H9 (cell line): ENCODE results near the gene NPR1. TPM values are rescaled to one million over a fixed set of nuclear protein-coding genes. Genes with fewer than 3 reads are reported as not detected.

Experiments
- DNase-seq: peaks from one replicate; pipeline ENCODE4 v3.0.0-alpha.2; 2017
- H2AFZ ChIP-seq: one replicate; pipeline ENCODE4 v1.6.1; 2013; ENCODE audit warnings: mild to moderate bottlenecking, low read length, control low read depth, moderate library complexity
- H2AK5ac ChIP-seq: 2 replicates; pipeline ENCODE4 v1.6.1; 2013; ENCODE audit warnings: low read length, control low read depth, mixed read lengths; ENCODE audit not compliant: insufficient read length
- H2BK120ac ChIP-seq: one replicate; pipeline ENCODE4 v1.6.1; 2013; ENCODE audit warnings: low read depth, mild to moderate bottlenecking, low read length, control low read depth, inconsistent platforms; ENCODE audit not compliant: poor library complexity, severe bottlenecking
- H2BK12ac ChIP-seq: 2 replicates; pipeline ENCODE4 v1.6.1; 2013; ENCODE audit warnings: low read length, control low read depth, mixed read lengths, low read depth; ENCODE audit not compliant: insufficient read length
- H2BK15ac ChIP-seq: 2 replicates; pipeline ENCODE4 v1.6.1; 2013; ENCODE audit warnings: low read depth, low read length, control low read depth
- H2BK20ac ChIP-seq: one replicate; pipeline ENCODE4 v1.6.1; 2013; ENCODE audit warnings: low read depth, mild to moderate bottlenecking, low read length, control low read depth, inconsistent platforms; ENCODE audit not compliant: poor library complexity, severe bottlenecking
- H2BK5ac ChIP-seq: 2 replicates; pipeline ENCODE4 v1.6.1; 2013; ENCODE audit warnings: low read length, control low read depth, mixed read lengths; ENCODE audit not compliant: insufficient read length
- H3K14ac ChIP-seq: 2 replicates; pipeline ENCODE4 v1.6.1; 2013; ENCODE audit warnings: low read length, control low read depth; ENCODE audit not compliant: insufficient read depth
- H3K18ac ChIP-seq: 2 replicates; pipeline ENCODE4 v1.6.1; 2013; ENCODE audit warnings: low read depth, mild to moderate bottlenecking, mixed read lengths, low read length, control low read depth; ENCODE audit not compliant: insufficient read length
- H3K23ac ChIP-seq: 2 replicates; pipeline ENCODE4 v1.6.1; 2013; ENCODE audit warnings: low read length, control low read depth, mixed read lengths, low read depth; ENCODE audit not compliant: insufficient read length
- H3K23me2 ChIP-seq: 2 replicates; pipeline ENCODE4 v1.6.1; 2013; ENCODE audit warnings: low read depth, mild to moderate bottlenecking, mixed read lengths, low read length, control low read depth; ENCODE audit not compliant: insufficient read length, poor library complexity, severe bottlenecking
- H3K27ac ChIP-seq: 2 replicates; pipeline ENCODE4 v1.5.1; 2013; ENCODE audit warnings: low read length, control low read depth, mixed read lengths, low read depth; ENCODE audit not compliant: insufficient read length
- H3K27me3 ChIP-seq: 2 replicates; pipeline ENCODE4 v1.6.1; 2013; ENCODE audit warnings: low read length, control low read depth, inconsistent platforms; ENCODE audit not compliant: insufficient read depth
- H3K4ac ChIP-seq: 2 replicates; pipeline ENCODE4 v1.6.1; 2013; ENCODE audit warnings: low read depth, mild to moderate bottlenecking, control low read depth, inconsistent platforms, low read length, moderate library complexity
- H3K4me1 ChIP-seq: 2 replicates; pipeline ENCODE4 v1.6.1; 2013; ENCODE audit warnings: low read length, control low read depth, inconsistent platforms; ENCODE audit not compliant: insufficient read depth
- H3K4me2 ChIP-seq: 2 replicates; pipeline ENCODE4 v1.6.1; 2013; ENCODE audit warnings: low read length, control low read depth, mixed read lengths; ENCODE audit not compliant: insufficient read length, insufficient read depth
- H3K56ac ChIP-seq: 2 replicates; pipeline ENCODE4 v1.6.1; 2013; ENCODE audit warnings: low read depth, mild to moderate bottlenecking, mixed read lengths, low read length, control low read depth; ENCODE audit not compliant: insufficient read length
- H3K79me1 ChIP-seq: 2 replicates; pipeline ENCODE4 v1.6.1; 2013; ENCODE audit warnings: low read depth, mild to moderate bottlenecking, moderate library complexity, low read length, control low read depth, inconsistent platforms; ENCODE audit not compliant: insufficient read depth, poor library complexity, severe bottlenecking
- H3K79me2 ChIP-seq: 2 replicates; pipeline ENCODE4 v1.6.1; 2013; ENCODE audit warnings: low read length, control low read depth, inconsistent platforms; ENCODE audit not compliant: insufficient read depth
- H3K9ac ChIP-seq: 2 replicates; pipeline ENCODE4 v1.6.1; 2013; ENCODE audit warnings: low read length, control low read depth, mixed read lengths; ENCODE audit not compliant: insufficient read length; ENCODE audit errors: extremely low read depth
- H3K9me3 ChIP-seq: one replicate; pipeline ENCODE4 v1.6.1; 2013; ENCODE audit warnings: low read depth, low read length, inconsistent platforms; ENCODE audit not compliant: control insufficient read depth
- H3T11ph ChIP-seq: one replicate; pipeline ENCODE4 v1.6.1; 2013; ENCODE audit warnings: mild to moderate bottlenecking, low read length, control low read depth, inconsistent platforms
- H4K20me1 ChIP-seq: one replicate; pipeline ENCODE4 v1.6.1; 2013; ENCODE audit not compliant: control insufficient read depth, insufficient read length, insufficient read depth
- H4K5ac ChIP-seq: 2 replicates; pipeline ENCODE4 v1.6.1; 2013; ENCODE audit warnings: low read depth, mild to moderate bottlenecking, mixed read lengths, low read length, control low read depth; ENCODE audit not compliant: insufficient read length
- H4K8ac ChIP-seq: replicated peaks from 2 replicates; pipeline ENCODE4 v1.6.1; 2013; ENCODE audit warnings: low read length, control low read depth, mixed read lengths, low read depth; ENCODE audit not compliant: insufficient read length
- H4K91ac ChIP-seq: 2 replicates; pipeline ENCODE4 v1.6.1; 2013; ENCODE audit warnings: low read depth, mild to moderate bottlenecking, moderate library complexity, mixed read lengths, low read length, control low read depth; ENCODE audit not compliant: insufficient read length
- H3K27ac Mint-ChIP-seq, 3 experiments: 2 replicates in 2 of 3; 3 replicates in 1 of 3; pipeline ENCODE4 v1.8.0; 2020 to 2021; ENCODE audit warnings: mixed read lengths in 3 of 3, mild to moderate bottlenecking in 1 of 3, moderate library complexity in 1 of 3
- H3K27me3 Mint-ChIP-seq: 2 replicates; pipeline ENCODE4 v1.8.0; 2021; ENCODE audit warnings: low read depth, mild to moderate bottlenecking, moderate library complexity, mixed read lengths
- H3K36me3 Mint-ChIP-seq, 3 experiments: 2 replicates in 2 of 3; 3 replicates in 1 of 3; pipeline ENCODE4 v1.8.0; 2020 to 2021; ENCODE audit warnings: low read depth in 3 of 3, mixed read lengths in 3 of 3; ENCODE audit not compliant: insufficient read depth in 1 of 3
- H3K4me1 Mint-ChIP-seq, 2 experiments: 2 replicates each; pipeline ENCODE4 v1.8.0; 2020; ENCODE audit warnings: mixed read lengths in 2 of 2
- H3K4me3 Mint-ChIP-seq, 2 experiments: 2 replicates in 1 of 2; 3 replicates in 1 of 2; pipeline ENCODE4 v1.8.0; 2020 to 2021; ENCODE audit warnings: mild to moderate bottlenecking in 2 of 2, mixed read lengths in 2 of 2, moderate library complexity in 1 of 2
- H3K9me3 Mint-ChIP-seq, 2 experiments: 2 replicates in 1 of 2; 3 replicates in 1 of 2; pipeline ENCODE4 v1.8.0; 2020; ENCODE audit warnings: mild to moderate bottlenecking in 2 of 2, mixed read lengths in 2 of 2, moderate library complexity in 1 of 2
- CTCF ChIP-seq: fragments of 200-600 bp; sonication (generic); conservative IDR thresholded peaks from 3 replicates; pipeline ENCODE4 v1.8.0; 2021; ENCODE audit warnings: antibody characterized with exemption, mild to moderate bottlenecking
- WGBS: extraction: QIAGEN DNeasy Blood & Tissue Kit; methylation state at CpG from one replicate; pipeline ENCODE4 v1.1.7; 2013; ENCODE audit warnings: missing lambda C conversion rate, low lambda C conversion rate, mixed read lengths; ENCODE audit not compliant: insufficient read length; ENCODE audit errors: extremely low coverage; 5-methylcytosine and 5-hydroxymethylcytosine counted together
- total RNA-seq: library from RNA; stranded (reverse); gene quantifications from 2 replicates; pipeline ENCODE4 v1.2.1, GENCODE V29; 2021

Gene NPR1
- total RNA-seq, 1 experiment from 2014 or later = 8.6 TPM

- no peak overlapping the region for H3K9ac ChIP-seq
- peaks cover 53 to 85% (median 78%) of the 10 kb centered on the region in 3 experiments for H3K36me3 Mint-ChIP-seq
- H4K91ac ChIP-seq = no peak overlapping the region
- no peak overlapping the region for H2BK15ac ChIP-seq
- no peak overlapping the region for H4K5ac ChIP-seq
- peaks cover 11% of the 10 kb centered on the region for H3K23me2 ChIP-seq
- no peaks in the 10 kb centered on the region for H3K27me3 Mint-ChIP-seq
- no peak overlapping the region for H3K14ac ChIP-seq
- H2BK5ac ChIP-seq = no peak overlapping the region
- no peak overlapping the region for H2AFZ ChIP-seq
- H3K23ac ChIP-seq = no peak overlapping the region
- H3K4ac ChIP-seq = no peak overlapping the region
- H3T11ph ChIP-seq = no peak overlapping the region
- no peak overlapping the region for H4K8ac ChIP-seq
- no peak overlapping the region for H2BK20ac ChIP-seq
- H2BK120ac ChIP-seq = no peak overlapping the region
- H3K9me3 Mint-ChIP-seq = peaks cover 0 to 3% of the 10 kb centered on the region in 2 experiments; a peak in 1 of 5 replicates
- H2BK12ac ChIP-seq = no peak overlapping the region
- no peak overlapping the region for H3K4me3 Mint-ChIP-seq
- no peak overlapping the region for H3K56ac ChIP-seq
- no peaks in the 10 kb centered on the region for H3K9me3 ChIP-seq
- no peak overlapping the region for H3K27ac ChIP-seq
- peaks cover 4% of the 10 kb centered on the region for H3K79me1 ChIP-seq
- no peak for DNase-seq
- no peaks in the 10 kb centered on the region for H3K27me3 ChIP-seq
- no peak overlapping the region for H2AK5ac ChIP-seq
- peaks cover 9 to 13% of the 10 kb centered on the region in 2 experiments for H3K4me1 Mint-ChIP-seq
- no CpG with 5 or more reads among the region's 6 CpGs for WGBS
- no peaks in the 10 kb centered on the region for H3K4me1 ChIP-seq
- peaks cover 4% of the 10 kb centered on the region; the same call in 1 of the 2 replicates for H3K79me2 ChIP-seq
- no peak overlapping the region for H3K27ac Mint-ChIP-seq
- TF ChIP-seq CTCF = no peak
- H3K18ac ChIP-seq = no peak overlapping the region
- no peaks in the 10 kb centered on the region for H4K20me1 ChIP-seq
- no peak overlapping the region for H3K4me2 ChIP-seq
Measured at GRCh38 chr1:153638261-153638660, 40.2 kb upstream of the NPR1 start.
